ENCODE results near the gene ANKRD65. TPM values are rescaled to one million over a fixed set of nuclear protein-coding genes. Genes with fewer than 3 reads are reported as not detected.
"Not testable (repeated sequence)": the region's sequence is repeated elsewhere in the genome, so short reads cannot be mapped to it uniquely, and the experiment has no call there.

The ANKRD65 gene
- total RNA-seq, 1 donor from 2014 or later, result 3.0 TPM

DNA sequence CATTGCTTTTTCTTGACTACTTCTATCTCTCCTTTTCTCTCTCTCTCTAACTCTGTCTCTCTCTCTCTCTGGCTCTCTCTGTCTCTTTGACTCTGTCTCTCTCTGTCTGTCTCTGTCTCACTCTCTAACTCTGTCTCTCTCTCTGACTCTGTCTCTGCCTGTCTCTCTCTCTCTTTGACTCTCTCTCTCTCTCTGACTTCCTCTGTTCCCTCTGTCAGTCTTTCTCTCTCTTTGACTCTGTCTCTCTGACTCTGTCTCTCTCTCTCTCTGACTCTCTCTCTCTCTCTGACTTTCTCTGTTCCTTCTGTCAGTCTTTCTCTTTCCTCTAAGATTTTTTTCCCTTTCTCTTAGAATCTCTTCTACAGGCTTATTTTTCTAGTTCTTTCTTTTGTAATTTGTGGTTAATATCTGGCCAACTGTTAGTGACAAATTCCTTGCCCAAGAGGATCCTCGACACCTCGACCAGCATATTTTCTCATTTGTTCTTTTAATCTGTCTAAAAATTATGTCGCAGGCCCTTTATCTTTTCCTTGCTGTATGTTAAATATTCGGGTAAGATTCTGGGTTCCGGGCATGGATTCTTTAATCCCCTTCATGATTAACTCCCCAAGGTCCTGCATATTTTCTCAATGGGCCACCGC, 28.1 kb upstream of the ANKRD65 start, which contains the start of gene ATAD3C:
Gene ATAD3C (plus strand): TSS at position 591 of the 641 bp plus-strand sequence. CDS start 995 bp downstream, outside the sequence.
- DNase-seq (ENCODE audit: missing footprints) (no peak), ATAC-seq (no peak)
- intact Hi-C loops (cut with DNase I), result no loop called here

DNA sequence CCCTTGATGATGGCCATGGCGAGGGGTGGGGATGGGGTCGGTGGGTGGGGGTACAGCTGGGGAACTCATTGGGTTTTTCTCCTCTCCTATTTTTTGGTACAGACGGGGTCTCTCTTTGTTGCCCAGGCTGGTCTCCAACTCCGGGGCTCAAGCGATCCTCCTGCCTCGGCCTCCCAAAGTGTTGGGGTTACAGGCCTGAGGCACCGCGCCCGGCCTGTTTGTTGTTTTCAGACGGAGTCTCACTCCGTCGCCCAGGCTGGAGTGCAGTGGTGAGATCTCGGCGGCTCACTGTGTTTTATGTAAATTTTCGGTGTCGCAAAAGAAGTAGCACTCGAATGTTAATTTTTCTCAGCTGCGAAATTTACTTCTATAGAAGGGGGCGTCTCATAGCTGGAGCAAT, 25.6 kb upstream of the ANKRD65 start:
- intact Hi-C loops (cut with DNase I), result not testable (repeated sequence)
- DNase-seq (ENCODE audit: missing footprints), result peak; percentile 52

DNA sequence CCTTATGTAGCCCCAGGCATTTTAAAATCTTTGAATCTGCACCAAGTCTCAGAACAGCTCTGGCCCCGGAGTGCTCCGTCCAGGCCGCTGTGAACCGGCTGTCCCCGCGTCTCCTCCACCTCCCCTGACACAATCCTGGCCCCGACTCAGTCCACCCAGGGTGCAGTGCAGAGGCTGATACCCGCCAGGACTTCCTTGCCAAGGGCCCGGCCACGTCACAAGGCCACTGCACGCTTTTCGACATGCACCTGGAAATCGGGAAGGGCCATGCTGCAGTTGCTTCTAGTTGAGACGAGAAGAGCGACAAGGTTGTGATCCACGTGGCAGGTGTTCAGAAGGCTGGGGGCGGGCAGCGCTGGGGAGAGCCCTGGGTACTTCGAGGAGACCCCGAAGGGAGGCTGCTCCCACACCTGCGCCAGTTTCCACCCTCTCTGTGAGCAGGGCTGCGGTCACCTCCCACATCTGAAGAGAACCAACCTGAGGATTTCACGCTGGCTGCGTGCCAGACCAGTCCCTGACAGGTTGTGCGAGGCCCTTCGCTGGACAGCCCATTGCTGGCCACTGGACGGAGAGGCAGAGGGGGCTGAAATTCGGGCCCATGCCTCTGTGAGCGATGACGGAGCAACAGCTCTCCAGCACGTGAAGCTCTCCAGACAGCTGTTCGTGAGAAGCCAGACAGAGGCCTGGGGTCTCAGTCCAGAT, 21.1 kb upstream of the ANKRD65 start:
- intact Hi-C loops (cut with DNase I), result loop anchor here (5.0 kb wide), 1 partner anchor 35 kb away; the partner anchor contains the start of gene MRPL20
- DNase-seq (ENCODE audit: missing footprints) (no peak), ATAC-seq (no peak)

More for the DNA sequence above, 25.6 kb upstream of the ANKRD65 start:
- not testable (repeated sequence) for ATAC-seq

DNA sequence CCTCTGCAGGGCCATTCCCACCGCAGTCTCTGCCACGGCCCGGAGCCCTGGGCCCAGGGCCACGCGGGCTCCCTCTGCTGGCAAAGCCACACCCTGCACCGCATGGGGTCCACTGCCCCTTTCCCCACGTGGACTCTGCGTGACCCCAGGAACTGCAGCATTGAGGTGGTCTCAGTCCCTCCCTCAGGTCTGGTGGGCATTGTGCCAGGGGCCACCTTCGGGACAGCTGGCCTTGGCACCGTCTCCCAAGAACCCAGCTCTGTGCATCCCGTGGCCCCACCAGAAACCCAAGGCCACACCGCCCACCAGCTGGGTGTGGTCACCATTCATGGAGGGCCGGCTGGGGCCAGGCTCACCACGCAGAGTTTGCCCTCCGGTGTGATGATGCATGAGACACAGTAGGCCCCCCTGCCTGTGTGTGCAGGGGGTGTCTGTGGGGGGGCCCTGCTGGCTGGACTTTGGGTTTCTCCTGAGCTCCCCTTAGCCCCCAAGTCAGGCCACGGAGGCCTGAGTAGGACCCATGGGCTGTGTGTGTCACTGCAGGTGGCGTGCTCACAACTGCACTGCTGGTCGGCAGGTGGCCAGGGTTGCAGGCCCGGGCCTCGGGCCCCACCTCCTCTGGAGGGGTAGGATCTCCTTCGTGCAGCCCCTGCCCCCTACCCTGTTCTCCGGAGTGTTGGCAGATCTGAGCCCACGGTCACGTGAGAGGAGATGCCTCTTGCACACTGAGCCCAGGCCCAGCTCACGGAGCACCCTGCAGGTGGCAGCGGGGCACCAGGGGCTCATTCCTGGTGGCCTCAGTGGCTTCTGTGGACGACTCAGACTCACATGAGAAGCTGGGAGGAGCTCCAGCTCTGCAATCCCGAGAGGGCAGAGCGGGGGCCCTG, 20.2 kb upstream of the ANKRD65 start:
- ATAC-seq (peak; percentile 82), DNase-seq (ENCODE audit: missing footprints) (no peak)
- intact Hi-C loops (cut with DNase I), result loop anchor here (5.0 kb wide), 1 partner anchor 34 kb away; the partner anchor contains the start of gene MRPL20

DNA sequence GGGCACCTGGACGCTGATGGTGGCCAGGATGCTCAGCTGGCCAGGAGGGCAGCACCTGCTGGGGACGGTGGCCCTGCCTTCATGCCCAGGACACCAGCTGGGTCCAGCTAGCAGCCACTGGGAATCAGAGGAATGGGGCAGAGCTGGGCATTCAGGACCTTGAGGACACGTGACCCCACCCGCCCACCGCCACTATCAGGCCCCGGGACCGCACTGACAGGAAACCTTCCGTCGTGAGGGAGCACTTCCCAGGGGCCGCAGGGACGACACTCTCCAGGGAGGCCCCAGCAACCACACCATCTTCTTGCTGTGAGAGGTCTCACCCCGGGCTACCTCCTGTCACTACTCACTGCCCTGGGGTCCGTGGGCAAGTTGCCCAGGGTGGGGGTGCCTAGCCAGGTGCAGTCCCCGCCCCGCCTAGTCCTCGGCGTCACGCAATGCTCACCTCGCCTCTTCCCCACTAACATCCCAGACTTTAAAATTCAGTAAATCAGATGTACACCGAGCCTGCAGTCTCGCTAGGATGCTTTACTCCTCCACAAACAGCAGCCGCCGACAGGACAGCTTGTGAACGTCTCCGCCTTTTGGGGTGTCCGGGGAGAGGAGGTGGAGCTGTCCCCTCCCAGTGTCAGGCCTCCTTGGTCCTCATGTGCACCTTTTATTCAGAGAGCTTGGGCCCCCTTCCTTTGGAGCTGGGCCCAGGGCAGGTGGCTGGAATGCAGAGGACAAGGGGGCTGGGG, 19.4 kb upstream of the ANKRD65 start:
- DNase-seq (ENCODE audit: missing footprints) (peak; percentile 63), ATAC-seq (no peak)
- intact Hi-C loops (cut with DNase I), result loop anchor here (5.0 kb wide), 1 partner anchor 33 kb away; the partner anchor contains the start of gene MRPL20

DNA sequence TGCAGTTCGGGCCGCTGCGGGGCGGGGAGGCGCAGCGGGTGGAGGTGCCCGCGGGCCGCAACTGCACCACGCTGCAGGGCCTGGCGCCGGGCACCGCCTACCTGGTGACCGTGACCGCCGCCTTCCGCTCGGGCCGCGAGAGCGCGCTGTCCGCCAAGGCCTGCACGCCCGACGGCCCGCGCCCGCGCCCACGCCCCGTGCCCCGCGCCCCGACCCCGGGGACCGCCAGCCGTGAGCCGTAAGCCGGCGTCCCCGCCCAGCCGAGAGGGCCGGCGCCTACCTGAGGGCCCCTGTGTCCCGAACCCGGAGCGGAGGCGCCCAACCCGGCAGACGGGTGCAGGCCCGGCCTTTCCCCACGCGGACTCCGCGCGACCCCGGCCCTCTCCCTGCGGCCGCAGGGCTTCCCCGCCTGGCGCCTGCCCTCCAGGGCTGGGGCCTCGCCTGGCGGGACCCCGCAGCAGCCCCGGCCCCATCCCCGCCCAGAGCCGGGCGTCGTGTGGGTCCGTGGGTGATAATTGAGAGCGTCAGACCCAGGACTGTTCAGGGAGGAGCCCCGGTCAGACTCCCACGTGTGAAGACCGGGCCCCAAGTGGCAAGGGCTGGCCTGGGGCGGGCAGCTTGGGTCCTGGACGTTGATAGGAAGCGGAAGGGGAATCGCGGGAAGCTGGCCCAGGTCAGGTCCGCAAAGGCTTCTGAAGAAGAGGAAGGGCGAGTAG, 18.6 kb upstream of the ANKRD65 start:
- intact Hi-C loops (cut with DNase I), result loop anchor here (5.0 kb wide), 1 partner anchor 32 kb away; the partner anchor contains the start of gene MRPL20
- ATAC-seq (no peak), DNase-seq (ENCODE audit: missing footprints) (no peak)

DNA sequence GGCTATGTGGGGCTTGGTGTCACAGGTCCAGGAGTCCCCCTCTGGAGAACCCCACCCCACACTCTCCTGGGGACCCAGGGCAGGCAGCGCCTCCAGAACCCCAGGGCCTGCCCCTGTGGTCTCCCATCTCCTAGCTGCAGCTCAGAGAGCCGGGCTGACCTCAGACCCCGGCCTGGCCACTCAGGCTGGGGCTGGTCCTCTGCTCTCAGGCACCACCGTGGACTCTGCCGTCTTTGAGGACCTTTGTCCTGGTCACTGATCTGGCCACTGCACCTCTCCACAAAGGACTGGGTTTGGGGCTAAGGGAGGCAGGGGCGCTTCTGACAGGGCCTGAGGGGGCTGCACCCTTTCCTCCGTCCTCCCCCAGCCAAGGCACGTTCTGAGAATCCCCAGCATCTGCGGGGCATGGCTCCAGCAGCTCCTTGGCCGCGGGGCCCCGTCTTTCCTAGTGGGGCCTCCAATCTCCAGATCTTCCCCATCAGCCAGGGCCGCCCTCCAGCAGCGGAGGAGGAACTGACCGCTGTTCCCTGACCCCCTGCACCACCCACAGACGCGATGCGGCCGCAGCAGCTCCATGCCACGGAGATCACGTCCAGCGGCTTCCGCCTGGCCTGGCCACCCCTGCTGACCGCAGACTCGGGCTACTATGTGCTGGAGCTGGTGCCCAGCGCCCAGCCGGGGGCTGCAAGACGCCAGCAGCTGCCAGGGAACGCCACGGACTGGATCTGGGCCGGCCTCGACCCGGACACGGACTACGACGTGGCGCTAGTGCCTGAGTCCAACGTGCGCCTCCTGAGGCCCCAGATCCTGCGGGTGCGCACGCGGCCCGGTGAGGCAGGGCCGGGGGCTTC, 17.7 kb upstream of the ANKRD65 start:
- intact Hi-C loops (cut with DNase I), result no loop called here
- DNase-seq (ENCODE audit: missing footprints), result no peak
- no peak for ATAC-seq

DNA sequence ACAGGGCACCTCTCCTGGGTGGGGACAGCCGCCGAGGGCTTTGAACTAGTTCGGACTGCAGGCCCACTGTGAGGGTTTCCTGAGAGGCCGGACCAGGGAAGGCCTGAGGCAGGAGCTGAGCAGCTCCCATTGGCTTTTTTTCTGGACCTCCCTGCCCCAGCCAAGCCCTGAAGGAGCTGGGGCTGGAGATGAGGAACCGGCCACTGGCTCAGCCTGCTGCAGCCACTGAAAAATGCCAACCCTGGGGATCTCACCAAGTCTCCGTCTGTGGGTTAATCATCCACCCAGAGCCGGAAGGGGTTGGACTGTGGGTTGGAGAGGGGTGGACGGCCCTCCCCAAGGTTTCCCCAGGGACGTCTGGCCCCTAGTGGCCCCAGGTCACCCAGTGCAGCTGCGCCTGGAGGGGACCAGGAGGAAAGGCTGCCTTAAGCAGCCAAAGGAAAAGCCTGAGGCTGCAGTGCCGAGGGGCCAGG, 16.9 kb upstream of the ANKRD65 start:
- DNase-seq (ENCODE audit: missing footprints), result no peak
- ATAC-seq, result no peak
- intact Hi-C loops (cut with DNase I), result no loop called here

DNA sequence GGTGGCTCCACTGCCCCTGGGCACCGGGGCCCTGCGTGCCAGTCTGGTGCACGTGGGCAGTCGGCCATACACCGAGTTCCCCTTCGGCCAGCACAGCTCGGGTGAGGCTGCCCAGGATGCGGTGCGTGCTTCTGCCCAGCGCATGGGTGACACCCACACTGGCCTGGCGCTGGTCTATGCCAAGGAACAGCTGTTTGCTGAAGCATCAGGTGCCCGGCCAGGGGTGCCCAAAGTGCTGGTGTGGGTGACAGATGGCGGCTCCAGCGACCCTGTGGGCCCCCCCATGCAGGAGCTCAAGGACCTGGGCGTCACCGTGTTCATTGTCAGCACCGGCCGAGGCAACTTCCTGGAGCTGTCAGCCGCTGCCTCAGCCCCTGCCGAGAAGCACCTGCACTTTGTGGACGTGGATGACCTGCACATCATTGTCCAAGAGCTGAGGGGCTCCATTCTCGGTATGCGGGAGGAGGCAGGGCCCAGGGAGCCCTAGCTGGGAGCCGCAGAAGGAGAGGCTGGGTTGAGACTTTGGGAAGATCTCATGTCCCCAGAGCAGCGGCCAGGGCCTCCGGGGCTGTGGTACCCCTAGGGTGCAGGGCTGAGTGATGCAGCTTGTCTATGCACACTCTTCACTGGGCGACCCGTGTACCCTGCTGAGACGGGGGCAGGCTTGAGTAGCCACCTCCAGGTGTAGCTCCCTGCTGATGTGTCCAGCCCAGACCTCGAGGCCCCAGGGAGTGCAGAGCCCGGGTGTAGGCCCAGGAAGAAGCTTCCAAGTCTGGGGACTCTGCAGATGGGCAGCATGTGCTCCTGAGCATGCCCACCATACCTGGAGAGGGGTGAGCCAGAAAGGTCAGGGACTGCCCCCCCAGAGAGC, 16.2 kb upstream of the ANKRD65 start:
- intact Hi-C loops (cut with DNase I), result no loop called here
- DNase-seq (ENCODE audit: missing footprints), result no peak
- no peak for ATAC-seq

DNA sequence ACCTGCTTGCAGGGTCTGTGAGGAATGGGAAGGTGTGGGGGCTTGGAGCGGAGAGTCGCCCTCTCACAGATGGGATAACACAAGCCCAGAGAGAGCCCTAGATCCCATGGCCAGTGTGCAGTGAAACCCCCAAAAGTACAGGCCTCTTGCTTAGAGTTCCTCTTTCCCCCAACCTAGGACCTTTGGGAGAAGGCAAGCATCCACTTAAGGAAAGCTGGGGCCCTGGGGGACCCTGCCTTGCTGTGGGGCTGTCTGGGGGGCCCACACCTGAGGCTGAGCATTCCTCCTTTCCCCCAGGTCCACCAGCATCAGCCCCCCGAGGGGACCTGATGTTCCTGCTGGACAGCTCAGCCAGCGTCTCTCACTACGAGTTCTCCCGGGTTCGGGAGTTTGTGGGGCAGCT, 15.6 kb upstream of the ANKRD65 start:
- no peak for DNase-seq (ENCODE audit: missing footprints)
- ATAC-seq, result no peak
- intact Hi-C loops (cut with DNase I), result no loop called here

DNA sequence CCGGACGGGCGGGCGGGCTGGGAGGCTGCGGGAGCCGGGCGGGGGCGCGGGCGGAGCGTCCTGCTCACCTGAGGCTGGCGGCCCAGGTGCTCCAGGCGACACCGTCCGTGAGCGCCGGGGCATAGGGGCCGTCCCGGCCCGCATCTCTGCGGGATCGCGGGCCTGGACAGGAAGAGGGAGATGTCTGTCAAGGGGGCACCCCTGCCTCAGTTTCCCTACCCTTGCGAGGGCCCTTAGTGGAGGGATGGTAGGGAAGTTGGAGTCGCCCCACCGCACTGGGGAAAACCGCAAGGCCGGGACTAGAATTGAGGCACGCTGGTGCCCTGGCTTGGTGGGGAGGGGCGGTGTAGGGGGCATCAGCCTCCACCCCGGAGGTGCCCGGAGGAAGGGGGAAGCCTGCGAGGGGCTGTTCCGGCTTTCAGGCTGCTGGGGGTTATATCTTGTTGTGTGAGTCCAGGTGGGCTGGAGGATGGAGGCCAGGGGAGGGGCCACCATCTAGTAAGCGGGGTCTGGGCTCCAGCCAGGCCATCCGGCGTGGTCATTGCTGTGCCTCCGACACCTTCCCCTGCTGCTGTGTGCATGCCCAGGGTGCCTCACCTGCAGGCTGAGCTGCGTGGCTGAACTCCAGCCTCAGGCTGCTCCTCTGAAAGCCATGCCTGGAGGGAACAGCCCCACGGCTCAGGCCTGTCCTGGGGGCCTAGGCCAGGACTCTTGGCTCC, 15.0 kb upstream of the ANKRD65 start:
- DNase-seq (ENCODE audit: missing footprints) (no peak), ATAC-seq (no peak)
- intact Hi-C loops (cut with DNase I), result no loop called here

DNA sequence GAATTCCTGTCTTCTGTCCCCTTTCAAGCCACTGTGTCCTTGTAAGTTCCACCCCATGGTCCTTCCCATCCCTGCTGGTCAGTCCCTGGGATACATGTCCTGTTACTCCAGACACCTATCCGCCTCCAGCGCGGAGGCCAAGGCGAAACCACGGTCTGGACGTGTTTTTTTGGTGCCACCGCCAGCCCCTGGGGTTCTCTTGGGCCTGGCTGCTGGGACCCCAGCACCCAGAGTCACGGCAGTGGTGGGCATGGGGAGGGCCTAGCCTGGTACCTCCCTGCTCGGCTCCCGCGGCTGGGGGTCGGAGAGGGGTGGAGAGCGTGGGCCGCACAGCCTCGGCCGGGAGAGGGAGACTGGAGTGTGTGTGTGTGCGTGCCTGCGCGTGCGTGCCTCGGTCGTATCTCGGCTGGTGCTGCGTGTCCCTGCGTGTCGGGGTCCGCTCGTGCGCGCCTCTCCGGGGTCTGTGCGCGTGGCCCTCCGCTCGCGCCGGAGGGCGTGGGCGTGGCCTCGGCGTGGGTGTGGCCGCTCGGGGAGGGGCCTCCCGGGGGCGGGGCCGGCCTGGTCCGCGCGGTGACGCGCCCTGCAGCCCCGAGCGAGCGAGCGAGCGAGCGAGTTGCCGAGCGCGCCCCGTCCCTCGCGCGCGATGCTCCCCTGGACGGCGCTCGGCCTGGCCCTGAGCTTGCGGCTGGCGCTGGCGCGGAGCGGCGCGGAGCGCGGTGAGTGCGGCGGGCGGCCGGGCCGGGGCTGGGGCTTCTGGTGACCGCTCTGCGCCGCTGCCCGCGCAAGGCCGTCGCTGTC, 14.2 kb upstream of the ANKRD65 start, which contains the start of gene VWA1:
Gene VWA1 (plus strand): TSS at position 585 of the 798 bp plus-strand sequence. CDS start 59 bp downstream, at position 644.
- intact Hi-C loops (cut with DNase I), result no loop called here
- DNase-seq (ENCODE audit: missing footprints), result peak; percentile 84
- ATAC-seq, result peak; percentile 65

DNA sequence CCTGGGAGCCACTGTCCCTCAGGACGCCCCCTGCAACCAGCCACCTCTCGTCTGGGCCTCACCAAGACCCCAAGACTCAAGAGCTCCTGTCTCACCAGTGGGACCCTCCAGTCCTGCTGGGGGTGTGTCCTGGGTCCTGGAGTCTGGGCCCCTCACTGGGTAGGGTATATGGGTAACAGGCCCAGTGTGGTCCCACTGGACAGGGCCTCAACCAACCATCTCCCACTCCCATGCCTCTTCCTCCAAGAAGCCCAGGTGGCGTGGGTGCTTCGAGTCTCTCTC, 13.7 kb upstream of the ANKRD65 start:
- ATAC-seq (no peak), DNase-seq (ENCODE audit: missing footprints) (no peak)
- intact Hi-C loops (cut with DNase I), result no loop called here

DNA sequence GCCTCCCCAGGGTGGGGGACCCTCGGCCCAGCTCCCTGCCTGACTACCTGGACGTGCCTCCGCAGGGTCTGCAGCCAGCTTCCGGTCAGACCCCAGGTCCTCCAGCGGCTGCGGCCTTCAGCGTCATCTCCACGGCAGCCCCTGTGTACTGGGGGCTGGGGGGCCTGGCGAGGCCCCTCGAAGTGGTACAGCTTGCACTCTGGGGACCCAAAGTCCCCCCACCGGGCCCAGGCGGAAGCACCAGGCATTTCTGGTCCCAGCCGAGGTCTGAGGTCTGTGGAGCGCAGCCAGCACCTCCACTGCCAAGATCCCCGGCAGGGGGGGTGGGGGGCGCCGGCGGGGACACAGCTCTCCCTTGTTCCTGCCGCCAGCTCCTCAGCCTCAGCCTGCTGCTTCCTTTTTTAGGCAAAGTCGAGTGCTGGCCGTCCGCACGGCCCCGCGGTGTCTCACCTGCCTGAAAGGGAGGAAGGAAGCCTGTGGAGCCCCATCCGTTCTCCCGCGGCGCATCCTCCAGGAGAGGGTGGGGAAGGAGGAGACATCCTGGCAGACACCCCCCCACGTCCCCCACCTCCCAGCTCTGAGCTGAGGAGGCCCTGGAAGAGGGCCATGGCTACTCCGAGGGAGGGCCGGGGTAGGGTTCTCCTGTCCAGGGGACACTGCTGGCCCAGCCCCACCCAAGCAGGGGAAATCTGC, 13.2 kb upstream of the ANKRD65 start:
- DNase-seq (ENCODE audit: missing footprints), result peak; percentile 80
- peak; percentile 9 for ATAC-seq
- intact Hi-C loops (cut with DNase I), result no loop called here
